ENCODE data around the gene USP28.
A peak's percentile ranks its signal among the peaks of the same experiment; 100 is the strongest.
"Not testable (repeated sequence)": the region's sequence is repeated elsewhere in the genome, so short reads cannot be mapped to it uniquely, and the experiment has no call there.

USP28 gene, protein sequence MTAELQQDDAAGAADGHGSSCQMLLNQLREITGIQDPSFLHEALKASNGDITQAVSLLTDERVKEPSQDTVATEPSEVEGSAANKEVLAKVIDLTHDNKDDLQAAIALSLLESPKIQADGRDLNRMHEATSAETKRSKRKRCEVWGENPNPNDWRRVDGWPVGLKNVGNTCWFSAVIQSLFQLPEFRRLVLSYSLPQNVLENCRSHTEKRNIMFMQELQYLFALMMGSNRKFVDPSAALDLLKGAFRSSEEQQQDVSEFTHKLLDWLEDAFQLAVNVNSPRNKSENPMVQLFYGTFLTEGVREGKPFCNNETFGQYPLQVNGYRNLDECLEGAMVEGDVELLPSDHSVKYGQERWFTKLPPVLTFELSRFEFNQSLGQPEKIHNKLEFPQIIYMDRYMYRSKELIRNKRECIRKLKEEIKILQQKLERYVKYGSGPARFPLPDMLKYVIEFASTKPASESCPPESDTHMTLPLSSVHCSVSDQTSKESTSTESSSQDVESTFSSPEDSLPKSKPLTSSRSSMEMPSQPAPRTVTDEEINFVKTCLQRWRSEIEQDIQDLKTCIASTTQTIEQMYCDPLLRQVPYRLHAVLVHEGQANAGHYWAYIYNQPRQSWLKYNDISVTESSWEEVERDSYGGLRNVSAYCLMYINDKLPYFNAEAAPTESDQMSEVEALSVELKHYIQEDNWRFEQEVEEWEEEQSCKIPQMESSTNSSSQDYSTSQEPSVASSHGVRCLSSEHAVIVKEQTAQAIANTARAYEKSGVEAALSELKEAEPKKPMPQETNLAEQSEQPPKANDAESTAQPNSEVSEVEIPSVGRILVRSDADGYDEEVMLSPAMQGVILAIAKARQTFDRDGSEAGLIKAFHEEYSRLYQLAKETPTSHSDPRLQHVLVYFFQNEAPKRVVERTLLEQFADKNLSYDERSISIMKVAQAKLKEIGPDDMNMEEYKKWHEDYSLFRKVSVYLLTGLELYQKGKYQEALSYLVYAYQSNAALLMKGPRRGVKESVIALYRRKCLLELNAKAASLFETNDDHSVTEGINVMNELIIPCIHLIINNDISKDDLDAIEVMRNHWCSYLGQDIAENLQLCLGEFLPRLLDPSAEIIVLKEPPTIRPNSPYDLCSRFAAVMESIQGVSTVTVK

DNA sequence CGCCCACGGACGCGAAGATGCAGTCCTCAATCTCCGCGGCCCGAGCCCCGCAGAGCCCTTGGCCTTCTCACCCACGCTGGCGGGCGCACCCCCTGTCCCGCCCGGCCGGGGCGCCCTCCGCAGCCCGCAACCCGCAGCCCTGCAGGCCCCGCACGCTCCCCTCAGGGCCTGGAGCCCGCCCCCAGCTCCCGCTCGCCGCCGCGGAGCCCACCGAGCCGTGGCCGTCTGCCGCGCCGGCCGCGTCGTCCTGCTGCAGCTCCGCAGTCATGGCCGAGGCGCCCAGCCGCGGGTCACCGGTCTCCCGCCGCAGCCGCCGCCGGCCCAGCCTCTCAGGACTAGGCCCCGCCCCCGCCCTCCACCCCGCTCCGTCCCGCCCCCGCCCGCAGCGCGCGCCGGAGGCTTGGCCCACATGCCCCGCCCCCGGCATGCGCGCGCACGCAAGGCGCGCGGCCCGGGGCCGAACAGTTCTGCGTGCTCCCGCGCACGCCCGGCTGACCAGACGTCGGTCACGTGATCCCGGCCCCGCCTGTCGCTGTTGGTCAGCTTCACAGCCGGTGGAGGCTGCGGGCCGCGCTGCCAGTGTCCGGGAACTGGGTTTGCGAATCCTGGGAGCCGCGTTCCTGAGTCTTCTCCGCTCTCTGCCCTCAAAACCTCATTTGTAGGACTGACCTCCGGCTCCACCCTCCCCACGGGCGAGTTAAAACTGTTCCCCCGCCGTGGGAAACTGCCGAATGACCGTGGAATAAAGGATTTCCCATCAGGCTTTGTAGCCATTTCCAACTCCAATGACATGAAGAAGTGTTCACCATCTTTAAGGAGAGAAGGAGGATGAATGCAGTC, at the start of gene USP28:
TSS of gene USP28 (minus strand) at position 339 of the 840 bp plus-strand sequence. CDS start at position 268, 71 bp downstream.
- peak; percentile 92 for DNase-seq

DNA sequence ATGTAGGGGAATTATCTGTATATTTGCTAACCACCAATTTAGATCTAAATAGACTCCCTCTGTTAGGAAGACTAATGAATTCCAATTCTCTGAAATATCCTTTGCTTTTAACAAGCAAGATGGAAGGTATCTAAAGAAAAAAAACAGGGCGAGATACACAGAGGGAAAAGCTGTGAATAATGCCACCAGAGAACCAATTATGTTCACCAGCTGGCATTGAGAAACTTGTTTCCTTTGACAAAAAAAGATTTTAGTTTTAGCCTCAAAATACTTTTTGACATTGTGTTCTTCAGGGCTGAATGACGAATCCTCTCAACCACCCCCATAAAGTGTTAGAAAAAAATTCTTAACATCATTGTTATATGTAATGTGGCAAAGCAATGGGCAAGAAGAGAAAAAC, 48.2 kb upstream of the USP28 start:
- no peak for DNase-seq

DNA sequence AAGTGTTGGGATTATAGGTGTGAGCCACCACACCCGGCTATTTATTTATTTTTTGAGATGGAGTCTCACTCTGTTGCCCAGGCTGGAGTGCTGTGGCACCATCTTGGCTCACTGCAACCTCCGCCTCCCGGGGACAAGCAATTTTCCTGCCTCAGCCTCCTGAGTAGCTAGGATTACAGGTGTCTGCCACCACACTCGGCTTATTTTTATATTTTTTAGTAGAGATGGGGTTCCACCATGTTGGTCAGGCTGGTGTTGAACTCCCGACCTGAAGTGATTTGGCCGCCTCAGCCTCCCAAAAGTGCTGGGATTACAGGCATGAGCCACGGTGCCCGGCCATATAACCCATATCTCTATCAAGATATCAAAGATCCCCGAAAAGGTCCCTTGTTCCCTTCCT, 36.1 kb upstream of the USP28 start:
- not testable (repeated sequence) for DNase-seq

DNA sequence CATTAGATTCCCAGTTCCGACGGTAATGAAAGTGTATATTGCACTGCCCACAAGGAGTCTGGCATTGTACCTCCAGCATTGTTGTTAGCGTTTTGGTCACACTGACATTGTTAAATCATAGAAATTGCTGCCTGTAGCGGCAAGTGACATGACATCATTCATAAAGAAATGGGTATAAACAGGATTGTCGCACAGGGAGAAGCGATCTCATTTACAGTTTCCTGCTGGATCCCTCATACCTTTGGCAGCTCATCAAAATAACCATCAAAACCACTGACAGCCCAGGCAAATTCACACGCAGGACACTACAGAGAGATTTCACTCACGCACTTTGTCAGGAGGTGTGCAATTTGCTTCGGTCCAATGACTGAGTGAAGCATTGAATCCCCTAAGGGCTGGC, 32.7 kb upstream of the USP28 start:
- no peak for DNase-seq

DNA sequence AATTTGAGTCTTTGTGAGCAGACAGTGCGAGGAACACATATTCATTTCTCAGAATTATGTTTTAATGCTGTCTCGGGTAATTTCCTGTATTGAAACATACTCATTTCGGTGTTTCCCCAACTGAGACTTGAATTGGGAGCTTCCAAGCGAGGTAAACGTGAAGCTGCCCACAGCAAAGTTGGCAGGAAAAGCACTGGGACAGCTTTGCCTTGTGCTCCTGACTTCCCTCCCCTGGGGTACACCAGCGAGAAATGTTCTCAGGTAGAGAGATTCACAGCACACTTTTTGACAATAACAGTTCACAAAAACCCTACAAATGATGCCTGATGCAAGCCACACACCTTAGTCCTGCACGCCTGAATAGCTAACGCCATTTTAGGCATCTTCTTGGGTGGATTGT, 32.3 kb upstream of the USP28 start:
- no peak for DNase-seq

DNA sequence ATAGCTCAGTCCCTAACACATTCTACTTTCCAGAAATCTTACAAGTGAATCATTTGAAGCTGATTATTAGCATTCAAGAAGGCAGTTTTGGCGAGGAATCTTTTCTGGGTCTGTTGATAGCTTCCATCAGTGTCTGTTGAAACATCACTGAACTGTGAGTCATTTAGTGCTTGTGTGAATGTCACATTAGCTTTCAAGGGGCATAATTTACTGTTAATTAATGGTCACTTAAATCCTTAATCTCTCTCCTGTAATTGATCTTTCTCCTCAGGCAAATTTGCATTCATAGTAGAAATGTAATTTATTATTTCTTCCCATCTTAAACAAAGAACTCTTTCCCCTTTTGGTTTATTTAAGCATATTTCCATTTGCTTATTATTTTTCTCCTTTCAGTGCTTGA, 31.8 kb upstream of the USP28 start:
- no peak for DNase-seq

DNA sequence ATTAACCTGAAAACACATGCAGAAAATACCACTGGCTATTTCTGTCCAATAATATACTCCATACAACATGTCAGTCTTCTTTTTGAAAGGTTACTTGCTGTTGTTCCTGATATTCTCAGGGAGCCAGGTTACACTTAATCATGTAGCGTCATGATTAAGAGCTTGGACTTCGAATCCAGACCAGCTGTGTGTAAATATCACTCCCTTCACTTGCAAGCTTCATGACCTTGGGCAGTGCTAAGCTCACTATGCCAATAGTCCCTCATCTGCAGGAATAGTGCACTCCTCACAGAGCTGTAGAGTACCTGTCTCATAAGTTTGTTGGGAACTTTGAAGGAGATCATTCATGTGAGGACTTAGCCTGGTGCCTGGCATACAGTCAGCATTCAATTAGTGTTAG, 31.1 kb upstream of the USP28 start:
- DNase-seq: no peak

DNA sequence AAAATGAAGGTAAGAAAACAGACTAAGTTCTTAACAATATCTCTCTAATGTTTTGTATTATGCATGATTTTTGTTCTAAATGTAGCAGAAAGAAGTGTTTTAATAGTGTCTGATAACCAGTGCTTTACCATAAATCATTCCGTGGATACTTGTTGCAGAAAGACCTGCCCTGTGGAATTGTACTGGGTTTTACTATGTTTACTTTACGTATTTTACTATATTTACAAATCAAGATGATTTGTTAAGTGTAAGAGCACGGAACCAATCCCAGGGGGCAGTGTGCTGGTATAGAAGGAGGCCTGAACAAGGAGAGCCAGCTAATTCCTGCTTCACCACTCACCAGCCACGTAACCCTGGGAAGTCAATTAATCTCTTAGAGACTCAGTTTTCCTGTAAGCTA, 30.7 kb upstream of the USP28 start:
- no peak for DNase-seq

DNA sequence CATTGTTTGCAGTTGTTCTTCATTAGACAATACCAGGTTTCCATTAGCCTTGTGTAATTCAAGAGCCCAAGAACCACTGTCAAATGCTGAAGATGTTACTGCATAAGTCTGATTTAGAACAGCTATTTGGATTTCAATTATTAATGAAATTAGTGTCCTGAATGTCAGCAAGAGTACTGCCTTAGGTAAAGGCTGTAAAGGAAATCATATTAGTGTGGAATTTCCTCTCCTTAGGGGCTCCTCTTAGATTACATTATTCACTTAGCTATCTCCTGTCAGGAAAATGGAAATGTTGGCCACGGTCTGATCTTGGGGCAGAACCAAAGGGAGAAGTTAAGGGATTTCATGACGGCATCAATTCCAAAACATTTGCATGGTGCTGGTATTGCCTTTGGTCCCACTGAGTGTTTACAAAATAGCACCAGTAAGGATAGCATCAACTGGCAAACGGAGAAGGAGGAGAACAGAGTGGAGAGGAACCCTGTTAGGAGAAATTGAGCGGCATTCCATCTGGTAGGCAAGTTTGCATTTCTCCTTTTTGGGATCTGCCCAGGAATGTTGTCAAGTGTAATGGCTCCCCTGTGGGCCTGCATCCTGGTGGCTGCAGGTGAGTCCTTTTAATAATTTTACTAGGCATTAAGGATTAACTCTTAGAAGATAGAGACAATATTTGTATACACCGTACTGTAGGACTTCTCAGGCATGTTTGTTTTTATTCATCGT, 29.2 kb upstream of the USP28 start, which contains the start of gene HTR3B:
TSS of gene HTR3B (plus strand) at position 418 of the 723 bp plus-strand sequence. CDS start at position 556, 138 bp downstream.
- DNase-seq: no peak

DNA sequence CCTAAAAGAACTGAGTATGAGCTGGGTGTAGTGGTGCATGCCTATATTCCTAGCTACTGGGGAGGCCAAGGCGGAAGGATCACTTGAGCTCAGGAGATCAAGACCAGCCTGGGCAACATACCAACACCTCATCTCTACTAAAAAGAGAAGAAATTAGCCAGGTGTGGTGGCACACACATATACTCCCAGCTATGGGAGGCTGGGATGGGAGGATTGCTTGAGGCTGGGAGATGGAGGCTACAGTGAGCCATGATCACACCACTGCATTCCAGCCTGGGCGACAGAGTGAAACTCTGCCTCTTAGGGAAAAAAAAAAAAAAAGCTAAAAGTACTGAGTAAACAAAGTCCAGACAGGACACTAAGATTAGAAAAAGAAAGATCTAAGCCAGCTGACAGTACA, 25.8 kb upstream of the USP28 start:
- no peak for DNase-seq

DNA sequence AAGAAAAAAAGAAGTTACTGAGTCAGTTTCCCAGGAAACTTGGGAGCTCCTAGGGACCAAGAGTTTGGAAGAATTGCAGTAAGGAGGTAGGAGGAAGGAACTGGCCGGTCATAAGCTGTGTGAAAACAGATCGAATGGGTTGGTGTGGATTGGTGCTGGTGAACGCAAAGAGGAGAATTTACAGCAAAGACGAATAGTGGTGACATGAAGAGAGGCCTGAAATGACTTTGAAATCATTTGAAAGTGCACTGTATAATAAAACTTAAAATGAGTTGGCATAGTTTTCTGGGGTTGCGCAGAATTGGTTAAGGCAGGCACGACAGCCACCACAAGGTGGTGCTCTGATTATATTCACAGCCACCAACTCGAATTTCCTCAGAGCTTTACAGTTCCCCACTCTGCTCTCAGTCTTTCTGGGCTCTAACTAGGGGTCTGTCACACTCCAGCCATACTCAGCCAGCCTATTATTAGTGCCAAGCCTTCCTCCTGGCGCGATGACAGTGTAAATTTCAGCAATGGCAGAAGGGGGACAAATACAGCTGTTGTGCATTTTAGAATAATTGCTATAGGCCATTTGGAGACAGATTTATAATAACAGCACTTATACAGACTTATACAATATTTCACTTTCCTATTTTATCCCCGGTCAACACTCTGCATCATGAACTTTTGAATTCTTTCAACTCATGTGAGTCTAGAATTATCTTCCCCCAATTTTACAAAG, 20.9 kb upstream of the USP28 start:
- peak; percentile 71 for DNase-seq

DNA sequence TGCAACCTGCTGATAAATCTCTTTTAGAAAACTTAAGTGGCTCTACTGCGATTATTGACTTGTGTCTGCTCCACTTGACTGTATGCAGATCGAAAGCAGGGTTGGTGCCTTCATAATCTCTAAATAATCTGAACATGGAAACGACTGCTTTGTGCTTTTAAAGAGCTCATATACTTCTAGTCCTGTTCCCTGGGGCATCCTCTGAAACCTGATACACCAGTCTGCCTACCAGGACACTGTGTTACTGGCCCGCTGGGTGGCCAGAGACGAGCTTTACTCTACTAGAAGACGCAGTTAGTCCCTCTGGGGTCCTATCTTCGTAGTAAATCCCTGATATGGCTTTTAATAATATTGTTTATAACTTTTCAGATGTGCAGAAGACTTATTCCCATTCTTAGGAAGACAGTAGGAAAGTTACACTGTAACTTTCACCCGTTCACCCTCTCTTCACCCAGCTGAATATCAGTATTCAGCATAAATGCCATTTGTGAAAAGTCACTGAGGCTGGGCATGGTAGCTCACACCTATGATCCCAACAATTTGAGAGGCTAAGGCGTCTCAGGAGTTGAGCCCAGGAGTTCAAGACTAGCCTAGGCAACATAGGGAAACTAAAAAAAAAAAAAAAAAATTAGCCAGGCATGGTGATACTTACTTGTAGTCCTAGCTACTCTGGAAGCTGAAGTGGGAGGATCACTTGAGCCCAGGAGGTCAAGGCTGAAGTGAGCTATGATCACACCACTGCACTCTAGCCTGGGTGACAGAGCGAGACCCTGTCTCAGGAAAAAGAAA, 20.2 kb upstream of the USP28 start:
- no peak for DNase-seq

DNA sequence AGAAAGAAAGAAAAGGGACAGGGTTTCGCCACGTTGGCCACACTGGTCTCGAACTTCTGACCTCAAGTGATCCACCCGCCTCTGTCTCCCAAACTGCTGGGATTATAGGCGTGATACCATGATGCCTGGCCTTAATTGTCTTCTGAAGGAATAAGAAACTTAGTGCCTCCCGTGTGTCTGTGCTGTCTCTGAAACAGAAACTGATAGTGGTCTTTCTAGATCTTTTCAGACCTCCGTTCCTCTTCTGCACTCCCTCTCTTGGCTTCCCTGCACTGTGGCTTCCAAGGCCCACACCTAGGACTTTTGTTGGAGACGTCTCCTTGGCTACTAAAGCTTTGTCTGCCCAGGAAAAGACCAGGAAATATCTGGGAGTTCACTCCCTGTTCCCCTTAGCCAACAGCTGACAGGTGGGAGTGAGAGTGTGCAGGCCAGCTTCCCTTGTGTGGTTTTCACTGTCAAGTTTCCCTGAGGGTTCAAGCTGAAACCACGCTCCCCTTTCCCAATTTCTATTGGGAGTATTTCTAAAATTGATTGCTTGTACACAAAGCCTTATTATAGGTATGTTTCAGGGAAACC, 19.1 kb upstream of the USP28 start:
- DNase-seq: no peak

DNA sequence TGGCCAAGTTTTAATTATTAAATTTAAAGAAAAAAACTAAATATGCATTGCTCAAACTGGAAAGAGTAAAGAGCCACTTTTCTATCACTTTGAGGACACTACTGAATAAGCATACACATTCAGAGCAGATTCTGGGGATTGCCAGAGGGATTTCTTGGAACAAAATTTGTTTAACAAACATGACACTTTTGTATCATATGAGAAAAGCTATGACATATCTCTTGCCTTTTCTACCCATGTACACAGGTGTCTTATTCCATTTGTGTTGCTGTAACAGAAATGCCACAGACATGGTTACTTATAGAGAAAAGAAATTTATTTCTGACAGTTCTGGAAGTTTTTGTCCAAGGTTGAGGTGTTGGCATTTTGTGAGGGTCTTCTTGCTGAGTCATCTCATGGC, 13.5 kb upstream of the USP28 start:
- DNase-seq: no peak

DNA sequence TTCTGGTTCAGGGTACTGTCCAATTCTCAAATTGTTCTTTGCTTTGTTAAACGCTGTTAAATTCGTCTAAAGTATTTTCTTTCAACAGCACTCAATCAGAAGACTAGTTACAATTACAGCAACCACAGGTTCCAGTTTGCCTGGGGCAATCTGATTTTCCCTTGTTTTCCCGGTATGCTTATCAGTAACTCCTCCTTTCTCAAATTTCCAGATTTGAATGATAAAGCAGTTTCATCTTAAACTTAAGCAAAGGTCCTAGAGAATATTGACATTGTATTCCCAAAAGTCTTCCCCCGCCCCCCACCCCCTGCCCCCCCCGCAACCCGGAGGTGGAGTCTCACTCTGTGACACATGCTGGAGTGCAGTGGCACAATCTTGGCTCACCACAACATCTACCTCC, 10.5 kb upstream of the USP28 start:
- no peak for DNase-seq

DNA sequence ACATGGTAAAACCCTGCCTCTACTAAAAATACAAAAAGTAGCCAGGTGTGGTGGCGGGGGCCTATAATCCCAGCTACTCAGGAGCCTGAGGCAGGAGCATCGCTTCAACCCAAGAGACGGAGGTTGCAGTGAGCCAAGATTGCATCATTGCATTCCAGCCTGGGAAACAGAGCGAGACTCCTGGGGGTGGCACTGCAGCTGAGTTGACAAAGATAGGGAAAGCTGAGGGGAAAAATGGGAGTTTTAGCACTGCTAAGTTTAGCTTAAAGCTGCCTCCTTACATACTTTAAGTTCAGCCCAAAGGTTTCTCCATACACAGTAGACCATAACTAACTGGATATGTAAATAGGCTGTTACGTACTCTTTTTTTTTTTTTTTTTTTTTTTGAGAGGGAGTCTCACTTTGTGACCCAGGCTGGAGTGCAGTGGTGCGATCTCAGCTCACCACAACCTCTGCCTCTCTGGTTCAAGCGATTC, 9.0 kb upstream of the USP28 start:
- DNase-seq: no peak

DNA sequence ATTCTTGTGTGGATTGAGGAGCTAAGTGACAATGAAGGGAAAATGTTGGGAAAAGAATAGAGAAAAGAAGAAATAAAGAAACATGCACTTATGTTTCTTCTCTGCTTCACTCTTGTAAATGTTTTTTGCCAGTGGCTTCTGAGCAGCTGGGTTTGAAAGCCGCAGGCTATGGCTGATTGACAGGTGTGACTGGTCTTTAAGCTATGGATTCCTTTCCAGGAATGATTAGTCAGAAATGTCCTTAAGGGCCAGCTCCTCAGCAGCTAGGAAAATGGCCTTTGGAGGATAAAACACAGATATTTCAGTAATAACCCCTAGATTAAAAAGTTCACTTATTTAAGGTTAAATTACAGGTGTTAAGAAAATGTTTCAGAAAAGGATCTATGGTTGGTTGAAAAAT, 6.5 kb upstream of the USP28 start:
- DNase-seq: no peak

DNA sequence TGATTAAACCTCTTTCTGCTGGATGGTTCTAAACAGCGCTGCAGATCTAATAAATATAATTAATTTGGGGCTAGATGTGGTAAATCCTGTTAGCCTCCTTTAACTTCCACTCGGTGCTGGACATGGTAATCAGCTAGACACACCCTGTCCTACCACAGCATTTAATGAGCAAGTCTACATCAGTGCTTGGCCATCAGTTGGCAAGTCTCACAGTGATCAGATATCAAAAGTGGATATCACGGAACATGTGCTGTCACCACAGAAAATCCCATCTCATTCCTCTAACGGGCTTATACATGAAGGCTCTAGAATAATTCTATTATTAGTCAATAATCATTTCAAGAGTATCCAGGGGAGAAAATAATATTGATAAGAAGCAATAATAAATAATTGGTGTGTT, 5.6 kb upstream of the USP28 start:
- DNase-seq: no peak

DNA sequence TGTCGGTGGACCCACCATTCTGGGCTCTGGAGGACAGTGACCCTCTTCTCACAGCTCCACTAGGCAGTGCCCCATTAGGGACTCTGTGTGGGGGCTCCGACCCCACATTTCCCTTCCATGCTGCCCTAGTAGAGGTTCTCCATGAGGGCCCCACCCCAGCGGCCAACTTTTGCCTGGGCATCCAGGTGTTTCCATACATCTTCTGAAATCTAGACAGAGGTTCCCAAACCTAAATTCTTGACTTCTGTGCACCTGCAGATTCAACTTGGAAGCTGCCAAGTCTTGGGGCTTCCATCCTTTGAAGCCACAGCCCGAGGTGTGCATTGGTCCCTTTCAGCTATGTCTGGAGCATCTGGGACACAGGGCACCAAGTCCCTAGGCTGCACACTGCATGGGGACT, 4.1 kb upstream of the USP28 start:
- not testable (repeated sequence) for DNase-seq

DNA sequence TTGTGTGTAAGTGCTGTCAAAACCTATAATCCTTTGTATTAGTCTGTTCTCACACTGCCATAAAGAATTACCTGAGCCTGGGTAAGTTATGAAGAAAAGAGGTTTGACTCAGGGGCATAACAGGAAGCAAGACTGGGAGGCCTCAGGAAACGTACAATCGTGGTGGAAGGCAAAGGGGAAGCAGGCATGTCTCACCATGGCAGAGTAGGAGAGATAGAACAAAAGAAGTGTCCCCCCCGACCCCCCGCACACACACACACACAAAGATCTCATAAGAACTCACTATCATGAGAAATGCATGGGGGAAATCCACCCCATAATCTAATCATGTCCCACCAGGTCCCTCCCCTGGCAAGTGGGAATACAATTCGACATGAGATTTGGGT, 2.3 kb upstream of the USP28 start:
- no peak for DNase-seq
